SK-N-SH treated with all-trans-retinoic acid at 6 μM for 48 hours (cell line): ENCODE data around the gene MOXD1.

Source experiments
- CSRNP3 ChIP-seq: fragments of 250-450 bp; sonication (Bioruptor Pico); IDR thresholded peaks from 2 replicates; pipeline ENCODE4 v1.5.1; 2021; ENCODE audit warnings: mild to moderate bottlenecking, moderate library complexity
- ESRRG ChIP-seq: fragments of 250-450 bp; sonication (Bioruptor Pico); IDR thresholded peaks from 2 replicates; pipeline ENCODE4 v1.6.1; 2021; ENCODE audit warnings: mild to moderate bottlenecking
- OSR1 ChIP-seq: fragments of 250-450 bp; sonication (Bioruptor Pico); IDR thresholded peaks from 2 replicates; pipeline ENCODE4 v1.8.0; 2022; ENCODE audit warnings: moderate library complexity, mild to moderate bottlenecking, inconsistent platforms
- PPARA ChIP-seq: fragments of 250-450 bp; sonication (Bioruptor Pico); IDR thresholded peaks from 2 replicates; pipeline ENCODE4 v1.5.0; 2020; ENCODE audit warnings: mild to moderate bottlenecking, borderline replicate concordance
- TSHZ2 ChIP-seq: fragments of 250-450 bp; sonication (Bioruptor Pico); IDR thresholded peaks from 2 replicates; pipeline ENCODE4 v1.5.0; 2020; ENCODE audit warnings: mild to moderate bottlenecking, moderate library complexity
- ZFP30 ChIP-seq: fragments of 450-650 bp; formaldehyde crosslinking; IDR thresholded peaks from 2 replicates; pipeline ENCODE4 v1.5.0; 2022; ENCODE audit warnings: mild to moderate bottlenecking, moderate library complexity
- ZNF70 ChIP-seq: fragments of 450-650 bp; formaldehyde crosslinking; IDR thresholded peaks from 2 replicates; pipeline ENCODE4 v1.5.0; 2020; ENCODE audit warnings: mild to moderate bottlenecking, moderate library complexity
- ZNF8 ChIP-seq: fragments of 450-650 bp; formaldehyde crosslinking; IDR thresholded peaks from 2 replicates; pipeline ENCODE4 v1.5.0; 2020; ENCODE audit warnings: mild to moderate bottlenecking, moderate library complexity

DNA sequence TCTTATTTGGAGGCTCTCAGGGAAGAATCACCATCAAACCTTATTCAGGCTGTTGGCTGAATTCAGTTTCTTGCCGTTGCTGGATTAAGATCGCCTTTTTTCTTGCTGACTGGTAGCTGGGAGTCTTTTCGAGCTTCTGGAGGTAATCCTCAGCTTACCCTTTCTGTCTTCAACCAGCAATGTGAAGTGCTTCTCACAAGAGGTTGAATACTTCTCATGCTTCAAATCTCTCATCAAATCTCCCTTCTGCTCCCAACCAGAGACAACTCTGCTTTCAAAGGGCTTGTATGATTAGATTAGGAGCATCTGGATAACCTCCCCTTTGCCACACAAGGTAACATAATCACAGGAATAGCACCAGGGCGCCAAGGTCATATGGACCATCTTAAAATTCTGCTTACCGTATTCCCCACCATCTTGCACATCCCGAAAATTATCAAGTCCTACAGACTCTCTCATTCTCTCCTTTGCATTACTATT is 137.2 kb downstream of the MOXD1 start:
- no peak for TF ChIP-seq OSR1 (CRISPR knock-in tag)
- no peak for TF ChIP-seq TSHZ2 (CRISPR knock-in tag)
- no peak for TF ChIP-seq ZNF70 (CRISPR knock-in tag)
- no peak for TF ChIP-seq PPARA (CRISPR knock-in tag)
- TF ChIP-seq ESRRG = no peak
- no peak for TF ChIP-seq ZNF8 (CRISPR knock-in tag)
- no peak for TF ChIP-seq CSRNP3 (CRISPR knock-in tag)
- no peak for TF ChIP-seq ZFP30
